HG02852 (cell line): ENCODE data around the gene TSLP.

ENCODE experiments used
- ATAC-seq: cut with Tn5 transposase; IDR thresholded peaks from one replicate; pipeline ENCODE4 v1.9.1; 2021; ENCODE audit warnings: mild to moderate bottlenecking, moderate library complexity; ENCODE audit not compliant: unreplicated experiment

The TSLP gene

DNA sequence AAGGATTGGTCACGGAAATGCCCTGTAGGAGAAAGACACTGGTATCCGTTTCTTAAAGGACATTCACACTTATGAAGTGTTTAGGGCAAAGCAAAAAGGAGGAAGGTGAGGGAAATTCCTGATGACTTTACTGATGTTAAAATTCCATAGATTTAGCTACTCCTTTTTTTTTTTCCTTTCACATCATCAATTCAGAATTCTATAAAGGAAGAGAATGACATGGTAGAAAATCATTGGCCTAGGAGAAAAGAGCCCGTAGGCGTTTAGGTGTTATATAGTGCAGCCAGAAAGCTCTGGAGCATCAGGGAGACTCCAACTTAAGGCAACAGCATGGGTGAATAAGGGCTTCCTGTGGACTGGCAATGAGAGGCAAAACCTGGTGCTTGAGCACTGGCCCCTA is at the start of gene TSLP:
Gene TSLP, plus strand, starts transcription at position 301 of the 400 bp plus-strand sequence. CDS start 178 bp downstream, outside the sequence.
- ATAC-seq, result no peak

GRCh38 chr5:111022301-111022700 is 49.2 kb upstream of the TSLP start:
- no peak for ATAC-seq

GRCh38 chr5:111028865-111029264 is 42.6 kb upstream of the TSLP start:
- no peak for ATAC-seq

DNA sequence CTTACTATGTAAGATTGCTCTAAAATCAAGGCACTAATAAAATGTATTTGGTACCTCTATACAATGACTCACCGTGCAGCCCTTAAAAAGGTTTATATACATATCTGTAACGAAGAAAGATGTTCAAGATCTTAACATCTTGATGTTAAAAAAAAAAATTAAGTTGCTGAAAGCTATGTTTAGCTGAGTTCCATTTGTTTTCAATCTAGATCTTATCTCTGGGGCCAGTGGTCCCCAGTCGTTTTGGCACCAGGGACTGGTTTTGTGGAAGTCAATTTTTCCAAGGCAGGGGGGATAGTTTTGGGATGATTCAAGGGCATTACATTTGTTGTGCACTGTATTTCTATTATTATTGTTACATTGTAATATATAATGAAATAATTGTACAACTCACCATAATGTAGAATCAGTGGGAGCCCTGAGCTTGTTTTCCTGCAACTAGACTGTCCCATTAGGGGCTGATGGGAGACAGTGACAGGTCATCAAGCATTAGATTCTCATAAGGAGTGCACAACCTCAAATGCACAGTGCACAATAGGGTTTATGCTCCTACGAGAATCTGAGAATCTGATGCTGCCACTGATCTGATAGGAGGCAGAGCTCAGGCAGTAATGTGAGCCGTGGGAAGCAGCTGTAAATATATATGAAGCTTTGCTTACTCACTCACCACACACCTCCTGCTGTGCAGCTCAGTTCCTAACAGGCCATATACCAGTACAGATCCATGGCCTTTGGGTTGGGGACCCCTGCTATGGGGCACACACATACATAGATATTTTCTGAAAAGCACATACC is 27.6 kb upstream of the TSLP start:
- no peak for ATAC-seq

DNA sequence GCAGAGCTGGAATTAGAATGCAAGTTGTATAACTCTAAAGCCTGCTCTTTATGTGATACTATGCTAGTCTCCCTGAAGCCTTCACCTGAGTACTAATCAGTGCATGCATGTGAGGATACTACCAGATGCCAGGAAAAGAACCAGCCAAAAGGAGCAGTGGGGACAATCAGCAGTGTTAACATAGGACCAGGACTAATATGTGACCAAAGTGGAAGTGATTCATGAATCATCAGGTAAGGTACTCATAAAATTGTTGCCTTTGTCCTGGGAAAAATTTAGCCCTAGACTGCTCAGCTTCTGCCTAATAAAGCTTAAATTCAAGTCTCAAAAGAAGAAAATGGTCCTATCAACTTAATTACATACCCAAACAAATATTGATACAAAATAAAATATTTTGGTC is 13.4 kb upstream of the TSLP start:
- ATAC-seq, result no peak

GRCh38 chr5:111060169-111060568 is 11.3 kb upstream of the TSLP start:
- no peak for ATAC-seq

DNA sequence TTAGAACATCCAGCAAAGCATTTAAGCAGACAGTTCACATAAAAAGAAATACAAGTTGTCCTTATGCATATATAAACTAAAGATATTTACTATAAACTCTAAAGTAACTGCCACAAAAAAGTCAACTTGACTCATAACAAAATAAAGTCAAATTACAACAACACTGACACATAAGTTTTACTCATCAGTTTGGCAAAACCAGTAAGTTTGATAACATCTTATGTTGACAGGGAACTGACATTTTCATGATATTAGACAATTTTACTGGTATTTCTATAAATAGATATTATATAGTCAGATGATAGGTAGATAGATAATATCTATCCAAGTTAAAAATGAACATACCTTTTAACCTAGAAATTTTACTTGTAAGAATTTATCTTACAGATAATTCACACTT is 9.9 kb upstream of the TSLP start:
- no peak for ATAC-seq

DNA sequence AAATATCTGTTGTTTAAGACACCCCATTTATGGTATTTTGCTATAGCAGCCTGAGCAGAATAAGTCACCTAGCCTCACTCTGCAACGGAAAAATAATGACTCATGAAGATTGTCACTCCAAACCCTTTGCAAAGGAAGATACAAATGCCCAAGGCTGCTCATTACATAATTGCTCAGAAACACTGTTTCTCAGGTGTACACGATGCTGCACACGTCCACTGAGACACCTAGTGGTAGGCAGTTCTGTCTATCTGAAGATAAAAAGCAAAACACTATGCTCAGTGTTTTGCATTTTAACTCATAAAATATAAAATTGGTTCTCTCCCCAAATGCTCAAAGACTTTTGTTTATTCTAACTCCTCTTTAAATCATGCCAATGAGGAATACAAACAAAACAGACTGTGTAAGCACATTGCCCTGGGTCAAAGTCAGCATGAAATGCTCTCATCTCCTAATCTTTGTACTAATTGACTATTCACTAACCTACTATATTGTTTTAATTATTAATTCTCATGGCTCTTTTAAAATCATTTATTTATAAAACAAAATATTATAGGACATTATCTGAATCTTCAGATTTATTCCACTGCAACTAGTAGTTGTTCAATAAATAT is 7.7 kb upstream of the TSLP start:
- ATAC-seq, result peak; percentile 75

- ATAC-seq, result no peak
Measured at GRCh38 chr5:111066261-111066938, 5.1 kb upstream of the TSLP start.

DNA sequence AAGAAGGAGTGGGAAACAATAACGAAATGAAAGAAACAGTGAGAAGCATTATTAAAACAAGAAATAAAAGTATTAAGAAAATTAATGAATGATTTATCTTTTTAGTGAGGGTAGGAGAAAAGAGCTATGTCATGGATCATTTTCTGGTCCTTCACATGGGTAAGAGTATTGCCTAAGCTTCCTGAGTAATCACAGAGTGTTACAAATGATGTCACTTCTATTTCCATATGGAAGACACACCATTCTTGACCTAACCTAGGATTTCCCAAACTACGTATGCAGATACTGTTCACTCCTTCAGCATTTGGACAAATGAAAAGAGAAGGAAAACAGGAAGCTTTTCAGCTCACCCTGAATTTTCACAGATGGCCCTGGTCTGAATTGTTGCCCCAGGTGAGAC is 3.3 kb upstream of the TSLP start:
- ATAC-seq, result no peak

DNA sequence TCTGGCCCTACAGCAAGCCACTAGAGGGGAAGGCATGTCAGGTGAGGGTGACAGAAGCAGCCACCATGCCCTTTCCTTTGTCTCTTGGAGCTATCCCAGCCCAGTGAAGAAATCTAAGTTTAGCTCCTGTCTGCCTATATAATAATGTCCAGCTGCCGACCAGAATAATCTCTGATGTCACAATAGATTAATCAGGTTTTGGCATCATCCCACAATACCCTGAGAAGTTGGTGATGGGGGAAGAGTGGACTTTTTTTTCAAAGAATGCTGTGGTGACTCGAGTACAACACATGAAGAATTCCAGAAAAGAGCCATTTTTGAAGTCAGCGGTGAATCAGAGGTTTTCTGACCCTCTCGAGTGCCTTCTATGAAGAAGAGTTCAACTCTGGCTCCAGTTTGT is 1.7 kb upstream of the TSLP start:
- no peak for ATAC-seq

- ATAC-seq, result peak; percentile 37
Measured at GRCh38 chr5:111070272-111071134, 1.0 kb upstream of the TSLP start.

DNA sequence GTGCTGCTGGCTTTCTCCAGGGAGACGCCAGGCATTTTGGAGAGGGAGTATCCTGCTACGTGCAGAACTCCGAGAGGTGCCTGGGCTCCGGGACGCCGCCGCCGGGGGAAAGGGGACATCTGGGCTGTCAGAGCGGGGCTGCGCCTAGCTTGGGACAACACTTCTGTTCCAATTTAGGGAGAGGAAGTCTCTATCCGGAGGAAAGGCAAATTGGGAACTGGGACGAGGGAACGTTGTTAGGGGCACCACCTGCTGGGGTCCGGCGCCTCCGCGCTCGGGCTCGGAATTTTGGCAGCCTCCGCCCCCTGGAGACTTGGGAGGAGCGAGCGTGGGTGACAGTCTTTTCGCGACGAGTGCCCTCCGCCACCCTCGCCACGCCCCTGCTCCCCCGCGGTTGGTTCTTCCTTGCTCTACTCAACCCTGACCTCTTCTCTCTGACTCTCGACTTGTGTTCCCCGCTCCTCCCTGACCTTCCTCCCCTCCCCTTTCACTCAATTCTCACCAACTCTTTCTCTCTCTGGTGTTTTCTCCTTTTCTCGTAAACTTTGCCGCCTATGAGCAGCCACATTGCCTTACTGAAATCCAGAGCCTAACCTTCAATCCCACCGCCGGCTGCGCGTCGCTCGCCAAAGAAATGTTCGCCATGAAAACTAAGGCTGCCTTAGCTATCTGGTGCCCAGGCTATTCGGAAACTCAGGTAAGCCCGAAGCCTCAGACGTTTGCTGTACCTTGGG is 1.6 kb downstream of the TSLP start:
- peak; percentile 78 for ATAC-seq

DNA sequence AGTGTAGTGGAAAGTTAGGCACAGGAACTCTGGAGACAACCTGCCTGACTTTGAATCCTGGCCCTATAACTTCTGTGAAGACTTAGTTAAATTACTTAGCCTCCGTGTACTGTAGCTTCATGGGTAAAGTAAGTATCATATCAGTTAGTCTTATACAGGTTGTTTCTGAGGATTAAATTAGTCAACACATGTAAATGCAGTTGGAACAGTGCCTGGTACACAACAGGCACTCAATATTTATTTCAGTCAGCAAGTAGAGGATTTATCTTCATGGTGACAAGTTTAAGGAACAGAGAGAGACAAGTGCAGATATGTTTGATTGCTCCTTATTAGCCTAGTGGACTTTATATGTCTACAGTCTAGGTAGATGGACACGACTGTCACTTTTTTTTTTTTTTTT is 2.7 kb downstream of the TSLP start:
- no peak for ATAC-seq

GRCh38 chr5:111075520-111075919 is 4.0 kb downstream of the TSLP start:
- no peak for ATAC-seq

GRCh38 chr5:111076091-111076490 is 4.6 kb downstream of the TSLP start:
- ATAC-seq, result no peak

DNA sequence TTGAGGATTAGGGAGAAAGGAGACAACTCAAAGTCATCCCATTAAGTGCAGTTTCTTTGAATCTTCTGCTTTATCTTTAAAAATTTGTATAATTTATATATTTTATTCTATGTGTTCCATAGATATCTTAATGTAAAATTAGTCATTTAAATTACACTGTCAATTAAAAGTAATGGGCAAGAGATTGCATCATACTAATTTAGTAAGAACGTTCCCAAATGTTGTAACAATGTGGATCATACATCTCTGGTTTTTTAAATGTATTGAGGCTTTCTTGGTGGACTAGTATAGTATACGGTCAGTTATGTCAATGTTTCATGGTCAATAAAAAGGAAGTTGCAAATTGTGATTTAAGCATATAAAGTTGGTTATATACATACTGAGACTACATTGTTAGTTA is 6.2 kb downstream of the TSLP start:
- no peak for ATAC-seq

DNA sequence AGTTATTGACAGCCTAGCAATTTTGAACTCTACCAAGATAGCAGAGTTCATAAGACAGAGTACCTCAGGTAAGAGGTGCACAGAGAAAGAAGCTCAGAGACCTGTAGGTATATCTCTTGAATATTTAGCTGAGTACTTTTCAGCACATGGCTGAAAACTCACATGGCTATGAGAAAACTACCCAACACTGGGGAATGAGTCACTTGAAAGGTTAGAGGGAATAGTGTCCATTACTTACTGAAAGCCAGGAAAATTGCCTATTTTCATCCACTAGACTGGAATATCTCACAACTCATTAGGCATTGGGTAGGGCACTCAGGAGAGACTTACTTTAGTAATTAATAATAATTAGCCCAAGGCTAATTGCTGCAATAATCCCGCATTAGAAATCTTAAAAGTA is 8.3 kb downstream of the TSLP start:
- ATAC-seq, result no peak

DNA sequence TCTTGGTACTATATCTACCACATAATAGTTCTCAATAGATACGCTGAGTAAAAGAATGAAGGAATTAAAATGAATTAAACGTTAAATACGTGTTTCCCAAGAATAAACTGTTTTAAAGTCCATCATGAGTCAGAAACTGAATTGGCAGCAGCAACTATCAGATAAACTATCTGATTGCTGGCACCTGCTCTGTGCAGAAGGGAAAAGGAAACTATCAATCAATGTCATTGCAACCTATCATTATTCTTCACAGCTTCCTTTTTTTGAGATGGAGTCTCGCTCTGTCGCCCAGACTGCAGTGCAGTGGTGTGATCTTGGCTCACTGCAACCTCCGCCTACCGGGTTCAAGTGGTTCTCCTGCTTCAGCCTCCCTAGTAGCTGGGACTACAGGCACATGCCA is 11.8 kb downstream of the TSLP start:
- no peak for ATAC-seq

DNA sequence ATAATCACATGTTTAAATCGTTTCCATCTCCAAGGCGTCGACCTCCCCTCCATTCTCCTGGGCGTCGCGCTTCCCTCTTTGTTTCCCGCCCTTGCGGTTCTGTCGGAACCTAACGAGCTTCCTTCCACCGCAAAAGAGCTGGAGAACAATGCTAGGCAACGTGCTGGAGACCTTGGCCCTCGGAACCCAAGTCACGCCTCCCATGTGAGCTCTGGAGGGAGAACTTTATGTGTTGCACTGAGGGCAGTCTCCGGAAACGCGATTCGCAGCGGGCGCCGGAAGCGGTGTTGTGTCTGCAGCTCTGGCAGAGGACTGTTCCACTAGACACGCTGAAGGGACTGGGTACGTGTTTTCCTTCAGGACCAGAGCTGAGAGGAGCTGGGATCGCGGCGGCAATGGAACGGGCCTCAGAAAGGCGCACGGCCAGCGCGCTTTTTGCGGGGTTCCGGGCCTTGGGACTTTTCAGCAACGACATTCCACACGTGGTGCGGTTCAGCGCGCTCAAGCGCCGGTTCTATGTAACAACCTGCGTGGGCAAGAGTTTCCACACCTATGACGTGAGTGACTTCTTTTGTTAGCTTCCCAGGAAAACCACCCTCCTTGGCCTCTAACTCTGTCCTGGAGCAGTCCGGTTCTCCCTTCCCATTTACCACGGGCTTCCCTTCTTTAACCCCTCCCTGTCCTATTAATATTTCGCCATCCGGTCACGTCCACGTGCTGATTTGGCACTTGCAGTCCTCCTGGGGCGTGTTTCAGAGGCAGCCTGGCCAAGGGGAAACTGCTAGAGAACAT is 20.7 kb downstream of the TSLP start, which contains the start of gene WDR36:
Gene WDR36, plus strand, starts transcription at position 287 of the 792 bp plus-strand sequence. Its CDS starts 109 bp downstream, at position 396.
- ATAC-seq, result peak; percentile 92
